ENCODE measurements around the gene ANKRD31.
"Not testable (repeated sequence)": the region's sequence is repeated elsewhere in the genome, so short reads cannot be mapped to it uniquely, and the experiment has no call there.

ANKRD31 gene

DNA sequence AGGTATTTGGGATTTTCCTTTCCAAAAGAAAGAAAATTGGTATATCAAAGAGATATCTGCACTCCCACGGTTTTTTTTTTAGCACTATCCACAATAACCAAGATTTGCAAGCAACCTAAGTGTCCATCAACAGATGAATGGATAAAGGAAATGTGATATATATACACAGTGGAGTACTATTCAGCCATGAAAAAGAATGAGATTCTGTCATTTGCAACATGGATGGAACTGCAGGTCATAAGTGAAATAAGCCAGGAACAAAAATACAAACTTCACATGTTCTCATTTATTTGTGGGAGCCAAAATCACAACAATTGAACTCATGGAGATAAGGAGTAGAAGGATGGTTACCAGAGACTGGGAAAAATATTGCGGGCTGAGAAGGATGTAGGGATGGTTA lies 9.8 kb downstream of the ANKRD31 start:
- in situ Hi-C loops (cut with MboI; ENCODE audit: low sequenced_read_pairs): loop anchor here (25.0 kb wide), 1 partner anchor 435 kb away; no protein-coding TSS in a partner anchor

DNA sequence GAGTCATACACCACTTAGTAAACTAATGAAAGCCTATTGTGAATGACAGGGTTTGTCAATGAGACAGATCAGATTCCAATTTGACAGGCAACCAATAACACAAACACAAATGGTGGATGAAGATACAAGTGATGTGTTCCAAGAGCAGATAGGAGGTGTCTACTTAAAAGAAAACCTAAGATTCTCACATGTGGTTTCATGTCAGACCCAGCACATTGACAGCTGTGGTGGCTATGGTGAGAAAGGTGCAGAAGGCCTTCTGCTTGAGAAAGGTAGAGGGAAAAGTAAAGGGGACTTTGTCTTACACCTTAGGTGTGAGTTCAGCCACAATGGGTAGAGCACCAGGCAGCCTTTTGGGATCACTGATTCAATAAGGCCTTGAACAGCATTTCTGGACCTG lies 11.2 kb downstream of the ANKRD31 start:
- in situ Hi-C loops (cut with MboI; ENCODE audit: low sequenced_read_pairs): loop anchor here (25.0 kb wide), 1 partner anchor 437 kb away; no protein-coding TSS in a partner anchor

DNA sequence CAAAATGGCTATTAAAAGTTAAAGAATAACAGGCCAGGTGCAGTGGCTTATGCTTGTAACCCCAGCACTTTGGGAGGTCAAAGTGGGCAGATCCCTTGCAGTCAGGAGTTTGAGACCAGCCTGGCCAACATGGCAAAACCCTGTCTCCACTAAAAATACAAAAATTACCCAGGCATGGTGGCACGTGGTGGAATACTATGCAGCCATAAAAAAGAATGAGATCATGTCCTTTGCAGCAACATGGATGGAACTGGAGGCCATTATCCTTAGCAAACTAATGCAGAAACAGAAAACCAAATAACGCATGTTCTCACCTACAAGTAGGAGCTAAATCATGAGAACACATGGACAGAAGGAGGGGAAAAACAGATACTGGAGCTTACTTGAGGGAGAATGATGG lies 15.9 kb downstream of the ANKRD31 start:
- in situ Hi-C loops (cut with MboI; ENCODE audit: low sequenced_read_pairs): not testable (repeated sequence)

DNA sequence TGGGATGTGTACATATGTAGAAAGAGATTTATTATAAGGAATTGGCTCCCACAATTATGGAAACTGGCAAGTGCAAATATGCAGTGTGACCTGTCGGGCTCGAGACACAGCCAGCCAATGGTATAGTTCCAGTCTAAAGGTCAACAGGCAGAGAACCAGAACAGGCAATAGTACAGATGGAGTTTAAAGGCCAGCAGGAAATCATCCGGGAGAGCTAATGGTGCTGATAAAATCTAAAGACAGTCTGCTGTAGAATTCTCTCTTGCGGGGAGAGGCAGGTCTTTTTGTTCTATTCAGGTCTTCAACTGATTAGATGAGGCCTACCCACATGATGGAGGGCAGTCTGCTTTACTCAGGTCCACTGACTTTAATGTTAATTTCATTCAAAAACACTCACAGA lies 21.8 kb downstream of the ANKRD31 start:
- in situ Hi-C loops (cut with MboI; ENCODE audit: low sequenced_read_pairs): no loop called here

DNA sequence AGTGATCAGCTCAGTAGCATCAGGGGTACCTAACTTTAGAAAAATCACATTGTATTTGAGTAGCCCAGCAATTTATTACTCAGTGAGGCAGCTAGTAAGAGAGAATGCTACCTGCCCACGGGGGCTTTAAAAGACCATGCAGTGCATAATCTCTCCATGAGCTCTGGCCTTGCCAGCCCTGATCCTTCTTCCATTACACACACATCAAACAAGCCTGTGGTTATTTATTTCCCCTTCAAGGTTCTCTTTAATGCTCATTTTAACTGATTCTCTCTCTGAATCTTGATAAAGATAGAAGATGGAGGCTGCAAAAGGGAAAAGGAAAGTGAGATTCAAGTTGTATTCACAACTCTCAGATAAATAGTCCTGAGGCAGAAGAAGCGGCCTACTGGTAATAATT lies 22.3 kb downstream of the ANKRD31 start:
- in situ Hi-C loops (cut with MboI; ENCODE audit: low sequenced_read_pairs): no loop called here

DNA sequence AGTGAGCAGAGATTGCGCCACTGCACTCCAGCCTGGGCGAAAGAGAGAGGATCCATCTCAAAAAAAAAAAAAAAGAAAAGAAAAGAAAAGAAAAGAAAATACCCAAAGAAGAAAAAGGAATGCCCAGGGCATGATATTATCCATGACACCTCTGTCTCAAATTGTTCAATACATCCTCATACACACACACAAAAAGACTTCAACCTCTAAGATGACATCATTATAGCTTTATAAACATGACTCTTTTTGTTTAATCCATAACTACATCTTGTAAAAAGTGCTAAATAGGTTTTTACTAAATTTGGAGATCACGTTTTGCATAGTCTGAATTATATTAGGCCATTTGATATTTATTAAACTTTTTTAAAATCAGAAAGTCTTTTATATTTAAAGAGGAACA lies 33.1 kb downstream of the ANKRD31 start:
- in situ Hi-C loops (cut with MboI; ENCODE audit: low sequenced_read_pairs): no loop called here

DNA sequence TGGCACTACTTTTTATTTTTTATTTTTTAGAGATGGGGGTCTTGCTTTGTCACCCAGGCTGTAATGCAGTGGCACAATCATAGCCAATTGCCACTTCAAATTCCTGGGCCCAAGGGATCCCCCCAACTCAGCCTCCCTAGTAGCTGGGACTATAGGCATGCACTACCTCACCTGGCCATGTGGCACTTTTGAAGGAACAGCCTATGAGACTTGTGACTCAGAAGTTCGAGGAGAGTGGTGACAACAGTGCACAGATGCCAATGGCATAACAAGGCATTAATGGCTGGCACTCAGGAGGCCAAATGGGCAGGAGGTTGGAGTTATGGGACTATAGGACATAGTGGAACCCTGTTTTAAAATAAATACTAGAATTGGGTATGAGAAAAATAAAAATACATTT lies 33.7 kb downstream of the ANKRD31 start:
- in situ Hi-C loops (cut with MboI; ENCODE audit: low sequenced_read_pairs): no loop called here

DNA sequence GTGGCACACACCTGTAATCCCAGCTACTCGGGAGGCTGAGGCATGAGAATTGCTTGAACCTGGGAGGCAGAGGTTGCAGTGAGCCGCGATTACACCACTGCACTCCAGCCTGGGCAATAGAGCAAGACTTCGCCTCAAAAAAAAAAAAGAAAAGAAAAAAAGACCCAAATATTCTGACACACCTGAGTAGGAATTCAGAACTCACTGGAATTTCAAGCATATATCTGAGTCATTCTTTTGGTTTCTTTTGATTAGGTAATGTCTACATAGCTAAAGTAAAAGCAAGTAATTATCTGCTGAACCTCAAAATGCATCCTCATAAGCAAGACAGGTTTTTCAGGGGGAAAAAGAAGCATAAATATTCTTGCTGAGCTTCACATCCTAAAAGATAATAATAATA lies 35.9 kb downstream of the ANKRD31 start:
- in situ Hi-C loops (cut with MboI; ENCODE audit: low sequenced_read_pairs): no loop called here

DNA sequence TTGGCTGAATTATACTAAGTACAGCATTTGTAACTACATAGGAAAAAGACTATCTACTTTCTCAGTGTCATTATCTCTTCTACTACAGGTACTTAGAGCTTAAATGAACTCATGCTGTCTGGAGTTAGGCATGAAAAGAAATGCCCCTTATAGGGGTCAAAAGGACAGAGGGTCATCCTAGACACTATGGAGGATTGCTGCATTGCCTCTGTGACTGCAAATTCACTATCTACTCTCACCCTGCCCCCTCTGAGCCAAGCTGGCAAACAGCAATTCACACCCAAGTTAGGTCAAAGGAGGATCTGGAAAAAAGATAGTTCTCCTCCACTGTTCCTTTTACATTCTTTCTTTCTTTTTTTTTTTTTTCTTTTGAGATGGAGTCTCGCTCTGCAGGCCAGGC lies 36.7 kb downstream of the ANKRD31 start:
- in situ Hi-C loops (cut with MboI; ENCODE audit: low sequenced_read_pairs): no loop called here

DNA sequence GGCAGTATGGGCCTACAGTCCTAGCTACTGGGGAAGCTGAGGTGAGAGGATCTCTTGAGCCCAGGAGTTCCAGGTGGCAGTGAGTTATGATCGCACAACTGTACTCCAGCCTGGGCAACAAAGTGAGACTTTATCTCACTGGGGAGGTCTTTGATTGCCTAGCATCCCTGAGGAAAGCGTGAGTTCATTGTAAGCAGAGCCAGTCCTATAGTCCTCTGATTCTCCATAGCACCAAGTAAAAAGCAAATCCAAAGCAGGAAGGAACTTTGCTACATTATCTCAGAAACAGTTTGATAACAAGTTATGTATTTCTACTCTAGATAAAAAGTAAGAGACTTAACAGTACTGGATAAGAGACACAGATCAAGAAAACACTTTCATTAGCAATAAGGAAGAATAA lies 37.6 kb downstream of the ANKRD31 start:
- in situ Hi-C loops (cut with MboI; ENCODE audit: low sequenced_read_pairs): no loop called here

DNA sequence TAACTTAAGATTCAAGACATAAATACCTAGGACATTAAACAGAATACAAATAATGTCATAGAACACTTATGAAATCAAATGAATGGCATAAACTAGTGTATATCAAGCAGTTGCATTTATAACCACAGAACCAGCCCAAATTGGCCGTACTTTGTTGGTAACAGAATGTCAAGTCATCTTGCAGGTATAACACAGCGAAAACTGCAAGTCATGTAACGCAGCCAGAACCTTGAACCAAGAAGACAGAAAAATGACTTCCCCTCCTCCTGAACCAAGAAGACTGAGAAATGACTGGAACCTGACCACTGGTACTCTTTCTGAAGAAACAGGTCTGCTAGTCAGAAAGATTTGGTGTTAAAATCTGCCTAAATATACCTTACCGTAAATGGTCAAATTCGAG lies 38.9 kb downstream of the ANKRD31 start:
- in situ Hi-C loops (cut with MboI; ENCODE audit: low sequenced_read_pairs): no loop called here

DNA sequence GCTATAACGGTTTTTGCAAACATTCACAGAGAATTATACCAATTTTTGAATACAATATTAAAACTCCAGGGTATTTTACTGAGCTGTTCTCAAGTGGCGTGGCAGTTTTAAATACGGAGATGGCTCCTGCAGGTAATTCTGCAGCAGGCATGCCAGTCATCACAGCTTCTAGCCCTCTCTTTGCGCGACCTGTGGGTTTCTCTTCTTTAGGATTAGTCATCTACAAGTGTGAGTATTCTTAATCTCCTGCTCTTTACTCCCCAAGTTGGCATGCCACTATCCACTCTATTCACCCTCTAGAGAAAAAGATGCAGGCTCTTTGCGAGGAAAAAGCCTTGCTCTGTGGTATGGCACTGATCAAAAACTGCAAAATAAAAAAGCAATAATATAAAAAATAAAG lies 43.9 kb downstream of the ANKRD31 start:
- in situ Hi-C loops (cut with MboI; ENCODE audit: low sequenced_read_pairs): no loop called here

DNA sequence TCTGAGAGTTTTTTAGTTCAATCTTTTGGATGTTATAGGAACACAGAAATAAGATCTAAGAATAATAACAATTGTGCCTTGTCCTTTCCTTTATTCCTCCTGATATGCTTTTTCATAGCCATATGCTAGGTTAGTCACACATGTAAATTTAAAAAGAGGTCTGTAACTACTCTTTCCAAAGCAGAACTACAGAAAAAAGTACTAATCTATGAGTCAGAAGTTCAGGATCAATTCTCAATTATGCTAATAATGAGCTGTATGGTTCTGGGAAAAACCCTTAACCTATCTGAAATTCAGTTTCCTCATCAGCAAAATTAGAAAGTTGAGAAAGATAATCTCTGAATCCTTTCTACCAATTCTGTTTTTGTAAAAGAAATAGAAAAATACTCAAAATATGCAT lies 44.4 kb downstream of the ANKRD31 start:
- in situ Hi-C loops (cut with MboI; ENCODE audit: low sequenced_read_pairs): no loop called here

DNA sequence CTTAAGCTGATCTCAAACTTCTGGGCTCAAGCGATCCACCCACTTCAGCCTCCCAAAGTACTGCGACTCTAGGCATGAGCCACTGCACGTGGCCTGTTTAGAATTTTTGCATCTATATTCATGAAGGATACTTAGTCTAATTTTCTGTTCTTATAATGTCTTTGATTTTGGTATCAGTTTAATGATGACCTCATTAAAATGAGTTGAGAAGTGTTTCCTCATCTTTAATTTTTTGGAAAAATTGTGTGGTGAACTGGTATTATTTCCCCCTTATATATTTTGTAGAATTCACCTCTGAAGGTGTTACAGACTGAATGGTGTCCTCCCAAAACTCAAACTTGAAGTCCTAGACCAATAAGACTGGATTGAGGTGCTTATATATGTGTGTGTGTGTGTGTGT lies 46.5 kb downstream of the ANKRD31 start:
- in situ Hi-C loops (cut with MboI; ENCODE audit: low sequenced_read_pairs): no loop called here

DNA sequence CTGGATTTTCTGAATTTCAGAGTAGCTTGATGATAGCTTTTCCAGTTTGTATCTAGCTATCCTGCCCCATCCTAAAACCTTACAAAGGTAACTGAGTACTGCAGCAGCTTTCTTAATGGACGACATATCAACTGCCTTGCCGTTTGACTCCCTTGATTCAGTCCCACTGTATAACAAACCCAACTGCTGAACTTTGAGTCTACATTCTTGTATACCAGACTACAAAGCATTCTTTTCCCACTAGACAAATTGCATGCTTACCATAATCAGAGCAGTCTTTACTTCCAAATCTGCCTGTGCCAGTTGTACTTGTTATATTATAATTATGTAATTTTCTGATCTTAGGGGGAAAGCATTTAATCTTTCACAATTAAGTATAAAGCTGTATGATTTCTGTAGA lies 47.3 kb downstream of the ANKRD31 start:
- in situ Hi-C loops (cut with MboI; ENCODE audit: low sequenced_read_pairs): no loop called here

DNA sequence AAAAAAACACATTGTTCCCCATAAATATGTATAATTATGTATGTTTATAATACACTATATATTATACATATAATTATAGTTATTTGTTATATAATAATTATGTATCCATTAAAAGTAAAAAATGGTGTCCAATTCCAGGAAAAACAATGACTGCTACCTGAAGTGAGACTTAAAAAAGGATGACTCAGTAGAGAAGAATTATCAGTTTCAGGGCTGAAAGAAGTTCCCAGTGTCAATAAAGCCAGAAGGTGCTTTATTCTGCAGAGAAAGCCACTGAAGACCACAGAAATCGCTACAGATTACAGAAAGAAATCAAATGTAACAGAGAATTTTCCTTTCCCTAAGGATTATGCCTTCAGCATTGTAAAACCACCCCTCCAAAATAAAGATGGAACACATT lies 50.9 kb downstream of the ANKRD31 start:
- in situ Hi-C loops (cut with MboI; ENCODE audit: low sequenced_read_pairs): no loop called here

DNA sequence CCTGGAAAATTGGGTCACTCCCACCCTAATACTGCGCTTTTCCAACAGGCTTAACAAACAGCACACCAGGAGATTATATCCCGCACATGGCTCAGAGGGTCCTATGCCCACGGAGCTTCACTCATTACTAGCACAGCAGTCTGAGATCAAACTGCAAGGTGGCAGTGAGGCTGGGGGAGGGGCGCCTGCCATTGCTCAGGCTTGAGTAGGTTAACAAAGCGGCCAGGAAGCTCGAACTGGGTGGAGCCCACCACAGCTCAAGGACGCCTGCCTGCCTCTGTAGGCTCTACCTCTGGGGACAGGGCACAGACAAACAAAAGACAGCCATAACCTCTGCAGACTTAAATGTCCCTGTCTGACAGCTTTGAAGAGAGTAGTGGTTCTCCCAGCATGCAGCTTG lies 60.7 kb downstream of the ANKRD31 start:
- in situ Hi-C loops (cut with MboI; ENCODE audit: low sequenced_read_pairs): not testable (repeated sequence)

DNA sequence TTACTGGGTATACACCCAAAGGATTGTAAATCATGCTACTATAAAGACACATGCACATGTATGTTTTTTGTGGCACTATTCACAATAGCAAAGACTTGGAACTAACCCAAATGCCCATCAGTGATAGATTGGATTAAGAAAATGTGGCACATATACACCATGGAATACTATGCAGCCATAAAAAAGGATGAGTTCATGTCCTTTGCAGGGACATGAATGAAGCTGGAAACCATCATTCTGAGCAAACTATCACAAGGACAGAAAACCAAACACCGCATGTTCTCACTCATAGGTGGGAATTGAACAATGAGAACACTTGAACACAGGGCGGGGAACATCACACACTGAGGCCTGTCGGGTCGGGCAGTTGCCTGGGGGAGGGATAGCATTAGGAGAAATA lies 61.8 kb downstream of the ANKRD31 start:
- in situ Hi-C loops (cut with MboI; ENCODE audit: low sequenced_read_pairs): not testable (repeated sequence)

DNA sequence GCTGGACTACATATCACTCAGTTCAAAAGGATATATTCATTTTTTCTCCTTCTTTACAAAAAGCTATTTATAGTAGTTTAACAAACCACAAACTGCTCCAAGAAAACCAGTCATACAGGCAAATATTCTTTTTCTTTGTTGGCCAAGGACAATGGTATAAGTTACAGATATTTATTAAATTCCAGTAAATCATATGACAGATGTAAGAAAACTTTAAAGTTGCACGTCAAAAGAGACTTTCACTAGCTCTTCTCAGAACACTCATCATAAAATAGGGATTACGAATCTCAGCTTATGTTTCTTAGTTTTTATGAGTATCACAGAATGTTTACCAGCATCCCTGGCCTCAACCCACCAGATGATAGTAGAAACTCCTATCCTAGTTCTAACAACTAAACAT lies 67.2 kb downstream of the ANKRD31 start:
- in situ Hi-C loops (cut with MboI; ENCODE audit: low sequenced_read_pairs): no loop called here

DNA sequence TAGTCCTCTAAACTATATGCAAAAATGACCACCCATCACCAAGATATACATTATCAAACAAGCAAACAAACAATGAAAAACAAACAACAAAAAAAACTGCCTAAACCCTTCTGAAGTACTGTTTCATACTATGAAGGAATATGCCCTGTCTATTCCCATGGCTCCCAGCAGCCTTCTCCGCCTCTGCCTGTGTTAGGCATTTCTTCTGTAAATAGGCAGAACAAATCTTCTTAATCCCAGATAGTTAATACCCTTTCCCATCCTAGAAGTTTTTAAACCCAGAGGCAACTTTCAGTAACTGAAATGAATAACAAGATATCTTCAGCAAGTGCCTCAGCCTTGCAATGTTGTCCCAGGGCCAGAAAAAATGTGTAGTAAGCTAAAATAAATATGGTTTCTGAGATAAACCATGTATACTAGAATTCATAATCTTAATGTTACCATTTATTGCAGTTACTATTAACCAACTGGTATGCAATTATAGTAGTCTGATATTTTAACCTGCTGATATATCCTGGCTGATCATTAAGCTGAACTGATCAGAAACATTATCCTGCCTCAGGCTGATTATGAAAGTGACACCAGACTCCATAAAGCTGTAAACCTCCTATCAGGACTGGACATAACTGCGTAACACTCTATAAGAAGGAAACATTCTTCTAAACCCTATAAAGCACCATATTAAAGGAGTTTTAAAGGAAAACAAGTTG lies 68.5 kb downstream of the ANKRD31 start:
- in situ Hi-C loops (cut with MboI; ENCODE audit: low sequenced_read_pairs): no loop called here

DNA sequence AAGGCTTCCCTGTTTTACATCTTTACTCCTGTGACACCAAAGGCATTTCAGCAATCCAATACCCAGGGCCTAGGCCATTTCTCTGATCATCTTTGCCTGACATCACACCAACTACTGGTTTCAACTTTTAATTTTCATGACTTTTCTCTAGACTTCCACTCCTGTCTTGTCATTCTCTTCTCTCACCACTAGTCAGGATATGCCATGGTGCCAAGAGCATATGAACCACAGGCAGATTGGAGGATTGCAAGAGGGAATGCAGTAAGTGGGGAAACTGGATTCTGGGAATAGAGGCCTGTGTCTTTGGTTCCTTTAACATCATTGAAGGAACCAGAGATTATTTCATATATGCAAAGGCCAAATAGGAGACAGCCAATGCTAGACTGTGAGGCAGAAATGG lies 69.3 kb downstream of the ANKRD31 start:
- in situ Hi-C loops (cut with MboI; ENCODE audit: low sequenced_read_pairs): no loop called here

DNA sequence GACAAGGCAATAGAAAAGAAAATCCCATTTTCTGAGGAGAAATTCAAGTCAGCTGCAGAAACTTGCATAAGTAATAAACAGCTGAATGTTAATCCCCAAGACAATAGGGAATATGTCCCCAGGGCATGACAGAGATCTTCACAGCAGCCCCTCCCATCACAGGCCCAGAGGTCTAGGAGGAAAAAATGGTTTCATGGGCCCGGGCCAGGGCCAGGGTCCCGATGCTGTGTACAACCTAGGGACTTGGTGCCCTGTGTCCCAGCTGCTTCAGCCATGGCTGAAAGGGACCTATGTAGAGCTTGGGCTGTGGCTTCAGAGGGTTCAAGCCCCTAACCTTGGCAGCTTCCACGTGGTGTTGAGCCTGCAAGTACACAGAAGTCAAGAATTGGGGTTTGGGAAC lies 75.2 kb downstream of the ANKRD31 start:
- in situ Hi-C loops (cut with MboI; ENCODE audit: low sequenced_read_pairs): not testable (repeated sequence)

DNA sequence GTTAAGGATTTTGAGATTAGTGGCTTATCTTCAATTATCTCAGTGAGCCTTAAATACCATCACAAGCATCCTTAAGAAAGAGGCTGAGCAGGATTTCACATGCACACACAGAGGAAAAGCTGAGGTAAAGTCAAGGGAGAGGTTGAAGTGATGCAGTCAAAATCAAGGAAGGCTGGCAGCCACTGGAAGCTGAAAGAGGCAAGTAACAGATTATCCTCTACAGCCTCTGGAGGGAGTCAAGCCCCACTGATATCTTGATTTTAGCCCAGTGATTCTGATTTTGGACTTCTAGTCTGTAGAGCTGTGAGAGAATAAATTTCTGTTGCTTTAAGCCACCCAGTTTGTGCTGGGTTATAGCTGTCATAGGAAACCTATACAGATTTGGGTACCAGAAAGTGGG lies 80.1 kb downstream of the ANKRD31 start:
- in situ Hi-C loops (cut with MboI; ENCODE audit: low sequenced_read_pairs): no loop called here

Measured in HL-60/S4 treated with retinoic acid at 250 ng/mL for 4 days and 3 days (cell line).